ENCODE measurements around the gene DYRK4. TPM values are rescaled to one million over a fixed set of nuclear protein-coding genes. Genes with fewer than 3 reads are reported as not detected.

Gene DYRK4
- total RNA-seq, 4 donors from 2014 or later, result 20.1 to 28.9 (median 21.1) TPM

GRCh38 chr12:4564818-4565217, 2.8 kb downstream of the DYRK4 start:
- Histone ChIP-seq H3K4me1 (no peaks in the 10 kb centered on the region), H3K9me3 (no peaks in the 10 kb centered on the region), H3K27ac (no peak overlapping the region), H3K4me3 (no peak overlapping the region), H3K36me3 (no peaks in the 10 kb centered on the region), H3K27me3 (peaks cover 10 to 17% (median 16%) of the 10 kb centered on the region in 3 donors)
- TF ChIP-seq POLR2A (IDR thresholded peaks at IDR 0.05) (no peak), CTCF (IDR thresholded peaks at IDR 0.05 in 4 of 5, conservative IDR thresholded peaks at IDR 0.05 in 1 of 5) (no peak)
- intact Hi-C loops (cut with DNase I; ENCODE audit: low total_unique reads), result no loop called here
- in situ Hi-C loops (cut with MboI; ENCODE audit: low sequenced_read_pairs in 4 of 4), result no loop called here
- ATAC-seq (no peak), DNase-seq (no peak)

DNA sequence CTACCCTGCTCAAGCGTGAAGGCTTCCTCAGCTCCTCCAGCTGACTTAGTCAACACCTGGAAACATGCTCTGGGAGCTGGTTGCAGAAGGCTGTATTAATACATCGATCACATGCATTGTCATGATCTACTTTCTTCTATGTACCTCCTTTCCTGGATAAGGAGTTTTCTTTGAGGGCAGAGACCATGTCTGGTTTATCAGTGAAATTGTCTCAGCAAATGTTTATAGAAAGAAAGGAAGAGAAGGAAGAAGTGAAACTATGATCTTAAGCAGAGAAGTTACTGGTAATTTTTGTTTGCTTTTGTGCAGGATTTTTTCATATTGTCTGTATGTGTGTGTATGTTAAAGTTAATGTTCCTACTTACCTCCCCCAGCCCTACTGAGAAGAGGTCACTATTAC, 4.5 kb downstream of the DYRK4 start:
- intact Hi-C loops (cut with DNase I; ENCODE audit: low total_unique reads), result no loop called here
- Histone ChIP-seq H3K9me3 (no peaks in the 10 kb centered on the region), H3K27ac (no peak overlapping the region), H3K4me3 (no peak overlapping the region), H3K4me1 (no peaks in the 10 kb centered on the region), H3K27me3 (peaks cover 10 to 17% (median 16%) of the 10 kb centered on the region in 3 donors), H3K36me3 (no peaks in the 10 kb centered on the region)
- ATAC-seq (no peak), DNase-seq (no peak)
- in situ Hi-C loops (cut with MboI; ENCODE audit: low sequenced_read_pairs in 4 of 4), result no loop called here
- no peak for TF ChIP-seq CTCF (IDR thresholded peaks at IDR 0.05 in 4 of 5, conservative IDR thresholded peaks at IDR 0.05 in 1 of 5)
- TF ChIP-seq POLR2A (IDR thresholded peaks at IDR 0.05), result no peak

DNA sequence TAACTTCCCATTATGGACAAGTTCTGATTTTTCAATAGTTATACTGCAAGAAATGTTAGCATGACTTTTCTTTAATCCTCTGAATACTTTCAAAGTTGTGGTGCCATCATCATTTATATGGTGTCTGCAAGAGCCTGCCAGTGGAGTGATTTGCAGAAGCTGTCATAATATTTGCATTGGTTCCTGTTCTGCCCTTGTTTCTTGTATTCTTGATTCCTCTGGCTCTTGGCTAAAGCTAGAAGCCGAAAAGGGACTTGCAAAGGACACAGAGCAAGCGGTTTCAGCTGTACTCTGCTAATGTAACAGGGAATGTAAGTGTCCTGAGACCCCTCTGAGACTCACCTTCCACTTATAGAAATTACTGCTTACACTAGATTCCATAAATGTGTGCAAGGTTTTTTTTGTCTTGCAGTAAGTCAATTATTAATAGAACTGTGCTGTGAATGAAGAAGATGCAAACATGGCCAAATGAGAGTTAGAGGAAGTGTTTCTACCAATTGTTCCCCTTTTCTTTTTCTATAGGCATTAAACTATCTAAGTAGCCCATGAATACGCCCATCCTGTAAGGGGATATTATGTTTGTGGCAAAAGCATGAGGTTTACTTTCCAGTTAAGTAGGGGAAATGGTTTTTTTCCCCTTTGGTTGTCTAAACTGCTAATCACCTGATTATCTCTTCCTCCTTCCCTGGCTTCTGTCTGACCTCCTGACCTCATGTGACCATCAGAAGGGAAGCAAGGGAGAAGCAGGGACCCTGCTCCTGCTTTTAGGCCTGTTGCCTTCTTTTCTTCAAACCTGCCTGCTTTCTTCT, 5.3 kb downstream of the DYRK4 start:
- Histone ChIP-seq H3K36me3 (no peaks in the 10 kb centered on the region), H3K27ac (peak overlapping the region in 1 of 4 donors; percentile 3), H3K4me3 (no peak overlapping the region), H3K9me3 (no peaks in the 10 kb centered on the region), H3K27me3 (peaks cover 10 to 16% (median 12%) of the 10 kb centered on the region in 3 donors), H3K4me1 (no peaks in the 10 kb centered on the region)
- DNase-seq (no peak), ATAC-seq (no peak)
- intact Hi-C loops (cut with DNase I; ENCODE audit: low total_unique reads), result no loop called here
- TF ChIP-seq POLR2A (IDR thresholded peaks at IDR 0.05), result no peak
- no peak for TF ChIP-seq CTCF (IDR thresholded peaks at IDR 0.05 in 4 of 5, conservative IDR thresholded peaks at IDR 0.05 in 1 of 5)
- in situ Hi-C loops (cut with MboI; ENCODE audit: low sequenced_read_pairs in 4 of 4), result no loop called here

DNA sequence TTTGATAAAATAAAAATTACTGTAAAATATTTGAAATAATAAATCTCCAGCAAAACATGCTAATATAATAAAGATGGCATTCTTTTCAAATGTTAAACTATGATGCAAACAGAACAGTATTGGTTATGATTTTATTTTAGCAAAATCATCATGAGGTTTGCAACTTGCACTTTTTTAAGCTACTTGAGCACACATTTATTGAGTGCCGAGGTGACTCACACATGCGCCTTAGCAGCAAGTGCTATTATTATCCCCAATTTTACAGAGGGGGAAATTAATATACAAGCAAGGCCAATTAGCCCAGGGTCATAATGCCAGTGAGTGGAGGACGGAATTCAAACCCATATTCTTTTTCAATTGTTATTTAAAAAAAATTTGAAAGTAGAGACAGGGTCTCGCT, 7.3 kb downstream of the DYRK4 start:
- no peaks in the 10 kb centered on the region for H3K4me1 ChIP-seq
- no peak overlapping the region for H3K27ac ChIP-seq
- TF ChIP-seq POLR2A (IDR thresholded peaks at IDR 0.05) (no peak), CTCF (IDR thresholded peaks at IDR 0.05 in 4 of 5, conservative IDR thresholded peaks at IDR 0.05 in 1 of 5) (no peak)
- H3K4me3 ChIP-seq, result no peak overlapping the region
- intact Hi-C loops (cut with DNase I; ENCODE audit: low total_unique reads) (no loop called here), in situ Hi-C loops (cut with MboI; ENCODE audit: low sequenced_read_pairs in 4 of 4) (no loop called here)
- H3K27me3 ChIP-seq, result peaks cover 0 to 4% (median 0%) of the 10 kb centered on the region in 3 donors
- DNase-seq, result no peak
- no peaks in the 10 kb centered on the region for H3K36me3 ChIP-seq
- no peak for ATAC-seq
- no peaks in the 10 kb centered on the region for H3K9me3 ChIP-seq

All from gastrocnemius medialis (tissue), 4 donors.